Natural killer cell (primary cell): ENCODE data around the gene SYCP2L. TPM values are rescaled to one million over a fixed set of nuclear protein-coding genes. Genes with fewer than 3 reads are reported as not detected.

Experiments used
- ATAC-seq, 3 donors: fragments of 150-1000 bp in 2 of 3; fragments of 200-7000 bp in 1 of 3; cut with Tn5 transposase; 1 replicate in 1 of 3; 2 replicates in 2 of 3; pipeline ENCODE4 v1.10.0; 2021; ENCODE audit warnings: mild to moderate bottlenecking in 2 of 3, moderate library complexity in 2 of 3
- DNase-seq, 2 donors: peaks; one replicate each; pipeline versions ENCODE4 v3.0.0 to v3.0.0-alpha.2; 2013 to 2021; ENCODE audit warnings: mixed read lengths in 1 of 2
- H3K27ac ChIP-seq: one replicate; pipeline ENCODE4 v1.5.1; 2013; ENCODE audit warnings: mild to moderate bottlenecking, low read length
- H3K27me3 ChIP-seq: one replicate; pipeline ENCODE4 v1.6.1; 2013; ENCODE audit warnings: low read length; ENCODE audit not compliant: control insufficient read depth, insufficient read depth
- H3K36me3 ChIP-seq: one replicate; pipeline ENCODE4 v1.6.1; 2013; ENCODE audit warnings: low read length; ENCODE audit not compliant: control insufficient read depth, insufficient read depth
- H3K4me1 ChIP-seq: one replicate; pipeline ENCODE4 v1.6.1; 2013; ENCODE audit warnings: low read length; ENCODE audit not compliant: control insufficient read depth, insufficient read depth
- H3K4me3 ChIP-seq: one replicate; pipeline ENCODE4 v1.5.1; 2013; ENCODE audit warnings: low read length
- H3K9me3 ChIP-seq: one replicate; pipeline ENCODE4 v1.6.1; 2013; ENCODE audit warnings: low read length; ENCODE audit not compliant: control insufficient read depth, insufficient read depth
- H3K27ac Mint-ChIP-seq, 2 donors: one replicate each; pipeline ENCODE4 v1.8.0; 2022; ENCODE audit warnings: mild to moderate bottlenecking in 2 of 2, mixed read lengths in 2 of 2, moderate library complexity in 1 of 2
- H3K27me3 Mint-ChIP-seq, 2 donors: one replicate each; pipeline ENCODE4 v1.8.0; 2022; ENCODE audit warnings: low read depth in 2 of 2, mixed read lengths in 2 of 2
- H3K36me3 Mint-ChIP-seq: one replicate; pipeline ENCODE4 v1.8.0; 2022; ENCODE audit warnings: mixed read lengths
- H3K4me1 Mint-ChIP-seq, 2 donors: one replicate each; pipeline ENCODE4 v1.8.0; 2022; ENCODE audit warnings: mixed read lengths in 2 of 2
- H3K4me3 Mint-ChIP-seq: one replicate; pipeline ENCODE4 v1.8.0; 2022; ENCODE audit warnings: mild to moderate bottlenecking, moderate library complexity, mixed read lengths
- H3K9me3 Mint-ChIP-seq, 2 donors: one replicate each; pipeline ENCODE4 v1.8.0; 2022; ENCODE audit warnings: mixed read lengths in 2 of 2
- WGBS: methylation state at CpG from one replicate; pipeline ENCODE4 v1.1.7; 2013; ENCODE audit warnings: missing lambda C conversion rate; ENCODE audit not compliant: insufficient coverage; 5-methylcytosine and 5-hydroxymethylcytosine counted together
- intact Hi-C: fragments of 100-400 bp; cut with micrococcal nuclease; formaldehyde crosslinking; loops from one replicate; pipeline ENCODE4 v1.14.2; 2022
- total RNA-seq, 4 donors: library from RNA; stranded (reverse); fragments of 120-200 nt in 1 of 4; gene quantifications; one replicate each; pipeline versions ENCODE4 v1.2.3 to v1.2.4, GENCODE V29; 2013 to 2022
- TF ChIP-seq, protein P1 (sequence below): fragments of 200-600 bp; IDR thresholded peaks from one replicate; pipeline ENCODE4 v1.8.0; 2022; ENCODE audit warnings: antibody characterized with exemption

Gene SYCP2L
- total RNA-seq, 3 donors from 2014 or later (not counting 1 experiment from before 2014, with no cell fraction given) = 0.82 to 7.3 TPM; not detected in 1

DNA sequence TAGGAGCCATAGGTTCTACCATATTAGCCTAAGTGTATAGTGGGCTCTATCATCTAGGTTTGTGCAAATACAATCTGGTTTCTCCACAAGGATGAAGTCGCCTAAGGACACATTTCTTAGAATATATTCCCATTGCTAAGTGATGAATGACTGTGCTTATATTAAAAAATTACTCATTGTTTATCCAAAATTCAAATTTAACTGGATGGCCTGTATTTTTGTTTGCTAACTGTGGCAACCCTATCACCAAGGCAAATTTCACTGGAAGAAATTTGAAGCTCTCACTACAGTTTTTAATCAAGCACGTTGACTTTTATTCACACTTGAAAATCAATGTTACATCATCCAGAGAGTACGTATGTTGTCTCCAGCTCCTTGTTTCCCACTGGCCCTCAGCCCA is 18.9 kb upstream of the SYCP2L start:
- Mint-ChIP-seq H3K27me3 (peaks cover 2 to 17% of the 10 kb centered on the region in 2 donors), H3K36me3 (no peaks in the 10 kb centered on the region), H3K4me1 (no peaks in the 10 kb centered on the region), H3K4me3 (no peak overlapping the region), H3K9me3 (no peaks in the 10 kb centered on the region), H3K27ac (no peak overlapping the region)
- ATAC-seq (no peak), DNase-seq (no peak)
- Histone ChIP-seq H3K9me3 (no peaks in the 10 kb centered on the region), H3K4me3 (no peak overlapping the region), H3K36me3 (no peaks in the 10 kb centered on the region), H3K27me3 (no peaks in the 10 kb centered on the region), H3K4me1 (no peaks in the 10 kb centered on the region), H3K27ac (no peak overlapping the region)
- WGBS = 87% methylated on average over 3 of the region's 3 CpGs
- TF ChIP-seq, protein P1, sequence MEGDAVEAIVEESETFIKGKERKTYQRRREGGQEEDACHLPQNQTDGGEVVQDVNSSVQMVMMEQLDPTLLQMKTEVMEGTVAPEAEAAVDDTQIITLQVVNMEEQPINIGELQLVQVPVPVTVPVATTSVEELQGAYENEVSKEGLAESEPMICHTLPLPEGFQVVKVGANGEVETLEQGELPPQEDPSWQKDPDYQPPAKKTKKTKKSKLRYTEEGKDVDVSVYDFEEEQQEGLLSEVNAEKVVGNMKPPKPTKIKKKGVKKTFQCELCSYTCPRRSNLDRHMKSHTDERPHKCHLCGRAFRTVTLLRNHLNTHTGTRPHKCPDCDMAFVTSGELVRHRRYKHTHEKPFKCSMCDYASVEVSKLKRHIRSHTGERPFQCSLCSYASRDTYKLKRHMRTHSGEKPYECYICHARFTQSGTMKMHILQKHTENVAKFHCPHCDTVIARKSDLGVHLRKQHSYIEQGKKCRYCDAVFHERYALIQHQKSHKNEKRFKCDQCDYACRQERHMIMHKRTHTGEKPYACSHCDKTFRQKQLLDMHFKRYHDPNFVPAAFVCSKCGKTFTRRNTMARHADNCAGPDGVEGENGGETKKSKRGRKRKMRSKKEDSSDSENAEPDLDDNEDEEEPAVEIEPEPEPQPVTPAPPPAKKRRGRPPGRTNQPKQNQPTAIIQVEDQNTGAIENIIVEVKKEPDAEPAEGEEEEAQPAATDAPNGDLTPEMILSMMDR = no peak
- intact Hi-C loops = no loop called here

DNA sequence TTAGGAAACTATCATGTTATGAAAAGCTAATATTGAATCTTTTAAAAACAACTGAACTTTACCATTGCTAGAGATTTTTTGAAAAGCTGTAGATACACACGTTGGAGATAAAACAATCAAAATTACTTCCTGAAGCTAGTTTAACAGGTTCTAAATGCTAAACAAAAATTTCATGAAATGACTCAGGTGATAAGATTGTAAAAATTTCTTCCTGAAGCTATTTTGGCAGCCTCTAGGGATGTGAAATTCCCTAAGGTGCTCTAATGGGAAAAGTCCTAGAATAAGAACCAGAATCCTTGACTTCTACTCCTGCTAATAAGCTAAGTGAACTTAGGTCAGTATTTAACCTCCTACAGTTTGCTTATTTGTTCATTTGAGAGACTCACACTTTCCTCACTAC is 13.5 kb upstream of the SYCP2L start:
- WGBS = no CpG with 5 or more reads among the region's 1 CpG
- ATAC-seq = no peak
- Mint-ChIP-seq H3K9me3 (no peaks in the 10 kb centered on the region), H3K36me3 (no peaks in the 10 kb centered on the region), H3K27me3 (peaks cover 18 to 29% of the 10 kb centered on the region in 2 donors), H3K4me3 (no peak overlapping the region), H3K27ac (no peak overlapping the region), H3K4me1 (no peaks in the 10 kb centered on the region)
- Histone ChIP-seq H3K27me3 (no peaks in the 10 kb centered on the region), H3K36me3 (no peaks in the 10 kb centered on the region), H3K27ac (no peak overlapping the region), H3K9me3 (no peaks in the 10 kb centered on the region), H3K4me1 (no peaks in the 10 kb centered on the region), H3K4me3 (no peak overlapping the region)
- intact Hi-C loops = no loop called here
- no peak for DNase-seq
- TF ChIP-seq, protein P1 = no peak

DNA sequence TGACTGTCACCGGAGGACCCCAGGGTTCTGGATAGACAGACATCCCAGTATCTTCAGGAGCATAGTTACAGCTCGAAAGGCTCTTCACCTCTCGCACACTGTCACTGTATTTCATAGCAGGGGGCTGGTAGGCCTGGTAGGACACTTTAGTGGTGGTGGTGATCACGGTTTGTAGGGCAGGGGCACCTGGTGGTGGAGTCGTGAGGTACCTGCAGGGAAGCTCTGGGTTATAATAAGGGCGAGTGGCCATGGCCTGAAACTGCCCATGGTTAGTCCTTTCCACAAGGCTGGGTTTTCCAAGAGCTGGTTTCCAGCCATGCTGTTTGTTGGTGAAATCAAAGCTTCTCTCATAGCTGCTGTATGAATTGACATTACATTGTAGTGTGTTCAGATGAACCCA is 12.6 kb upstream of the SYCP2L start:
- TF ChIP-seq, protein P1 = no peak
- DNase-seq = no peak
- Histone ChIP-seq H3K4me1 (no peaks in the 10 kb centered on the region), H3K9me3 (no peaks in the 10 kb centered on the region), H3K27me3 (no peaks in the 10 kb centered on the region), H3K27ac (no peak overlapping the region), H3K36me3 (no peaks in the 10 kb centered on the region), H3K4me3 (no peak overlapping the region)
- ATAC-seq = no peak
- Mint-ChIP-seq H3K4me3 (no peak overlapping the region), H3K9me3 (no peaks in the 10 kb centered on the region), H3K36me3 (no peaks in the 10 kb centered on the region), H3K27ac (no peak overlapping the region), H3K4me1 (no peaks in the 10 kb centered on the region), H3K27me3 (peaks cover 23 to 29% of the 10 kb centered on the region in 2 donors)
- intact Hi-C loops = no loop called here
- 80% methylated on average over 6 of the region's 6 CpGs for WGBS

GRCh38 chr6:10875026-10875425 is 11.8 kb upstream of the SYCP2L start:
- Histone ChIP-seq H3K4me1 (no peaks in the 10 kb centered on the region), H3K9me3 (no peaks in the 10 kb centered on the region), H3K27ac (no peak overlapping the region), H3K4me3 (no peak overlapping the region), H3K36me3 (no peaks in the 10 kb centered on the region), H3K27me3 (no peaks in the 10 kb centered on the region)
- Mint-ChIP-seq H3K4me3 (no peak overlapping the region), H3K36me3 (no peaks in the 10 kb centered on the region), H3K27me3 (peaks cover 25 to 29% of the 10 kb centered on the region in 2 donors), H3K9me3 (no peaks in the 10 kb centered on the region), H3K27ac (no peak overlapping the region), H3K4me1 (no peaks in the 10 kb centered on the region)
- 82% methylated on average over 4 of the region's 4 CpGs for WGBS
- DNase-seq (no peak), ATAC-seq (no peak)
- TF ChIP-seq, protein P1 = no peak
- intact Hi-C loops = no loop called here
